IgD-negative memory B cell (primary cell): Measurements from ENCODE around the gene ACP5. TPM values are rescaled to one million over a fixed set of nuclear protein-coding genes. Genes with fewer than 3 reads are reported as not detected.
"Not testable (repeated sequence)": the region's sequence is repeated elsewhere in the genome, so short reads cannot be mapped to it uniquely, and the experiment has no call there.

Source experiments
- H3K27ac Mint-ChIP-seq, 3 donors: one replicate each; pipeline ENCODE4 v1.8.0; 2020 to 2022; ENCODE audit warnings: mild to moderate bottlenecking in 3 of 3, mixed read lengths in 3 of 3, moderate library complexity in 1 of 3
- H3K27me3 Mint-ChIP-seq: one replicate; pipeline ENCODE4 v1.8.0; 2021; ENCODE audit warnings: mixed read lengths
- H3K36me3 Mint-ChIP-seq: one replicate; pipeline ENCODE4 v1.8.0; 2020; ENCODE audit warnings: mild to moderate bottlenecking, mixed read lengths
- H3K4me1 Mint-ChIP-seq, 3 donors: one replicate each; pipeline ENCODE4 v1.8.0; 2020 to 2022; ENCODE audit warnings: mixed read lengths in 3 of 3, mild to moderate bottlenecking in 1 of 3
- H3K4me3 Mint-ChIP-seq, 4 donors: one replicate each; pipeline ENCODE4 v1.8.0; 2020 to 2022; ENCODE audit warnings: mild to moderate bottlenecking in 4 of 4, mixed read lengths in 4 of 4, moderate library complexity in 3 of 4
- H3K9me3 Mint-ChIP-seq, 3 donors: one replicate each; pipeline ENCODE4 v1.8.0; 2020 to 2021; ENCODE audit warnings: mixed read lengths in 3 of 3, mild to moderate bottlenecking in 1 of 3
- polyA plus RNA-seq: library from polyadenylated mRNA; unstranded; fragments of 300-500 nt; fragmentation: Illumina TruSeq; gene quantifications from one replicate; pipeline ENCODE4 v1.2.3, GENCODE V29; 2021

ACP5 gene
- polyA plus RNA-seq, 1 donor from 2014 or later = 109 TPM

GRCh38 chr19:11565649-11565980 is 11.8 kb downstream of the ACP5 start:
- peak overlapping the region in 2 of 3 donors; percentile 65 to 92 for H3K27ac Mint-ChIP-seq
- H3K4me1 Mint-ChIP-seq = peaks cover 34 to 37% (median 35%) of the 10 kb centered on the region in 3 donors
- not testable (repeated sequence) for H3K36me3 Mint-ChIP-seq

GRCh38 chr19:11564082-11564807 is 13.2 kb downstream of the ACP5 start:
- Mint-ChIP-seq H3K27ac (peak overlapping the region; percentile 65 to 92 (median 80)), H3K4me1 (peaks cover 37 to 40% (median 38%) of the 10 kb centered on the region in 3 donors), H3K4me3 (peak overlapping the region in 3 of 4 donors; percentile 25 to 77 (median 67))
- H3K36me3 Mint-ChIP-seq, H3K9me3 Mint-ChIP-seq, H3K27me3 Mint-ChIP-seq: not testable (repeated sequence)

More at GRCh38 chr19:11565649-11565980, 11.8 kb downstream of the ACP5 start:
- H3K9me3 Mint-ChIP-seq, H3K27me3 Mint-ChIP-seq: not testable (repeated sequence)
- peak overlapping the region in 2 of 4 donors; percentile 77 to 82 for H3K4me3 Mint-ChIP-seq

- peaks cover 0 to 2% (median 0%) of the 10 kb centered on the region in 3 donors for H3K9me3 Mint-ChIP-seq
- peak overlapping the region in 2 of 4 donors; percentile 48 to 75 for H3K4me3 Mint-ChIP-seq
- H3K4me1 Mint-ChIP-seq = peaks cover 40 to 44% (median 41%) of the 10 kb centered on the region in 3 donors
Measured at GRCh38 chr19:11563532-11563931, 13.9 kb downstream of the ACP5 start.

GRCh38 chr19:11560404-11561051 is 16.9 kb downstream of the ACP5 start:
- peaks cover 42 to 49% (median 48%) of the 10 kb centered on the region in 3 donors for H3K4me1 Mint-ChIP-seq
- peaks cover 3% of the 10 kb centered on the region for H3K36me3 Mint-ChIP-seq
- no peaks in the 10 kb centered on the region for H3K27me3 Mint-ChIP-seq
- H3K4me3 Mint-ChIP-seq = peak overlapping the region; percentile 89 to 99 (median 96)
- no peaks in the 10 kb centered on the region for H3K9me3 Mint-ChIP-seq
- peak overlapping the region; percentile 84 to 98 (median 90) for H3K27ac Mint-ChIP-seq

More at GRCh38 chr19:11563532-11563931, 13.9 kb downstream of the ACP5 start:
- H3K27ac Mint-ChIP-seq = peak overlapping the region in 2 of 3 donors; percentile 61 to 81
- H3K27me3 Mint-ChIP-seq = no peaks in the 10 kb centered on the region
- peaks cover 5% of the 10 kb centered on the region for H3K36me3 Mint-ChIP-seq

GRCh38 chr19:11558881-11559828 is 18.3 kb downstream of the ACP5 start, which contains the start of gene ELOF1:
Gene ELOF1 (minus strand): TSS chr19:11559230. CDS start chr19:11554347, 4,883 bp downstream.
- Mint-ChIP-seq H3K4me1 (peaks cover 46 to 48% (median 48%) of the 10 kb centered on the region in 3 donors), H3K36me3 (peaks cover 3% of the 10 kb centered on the region), H3K9me3 (no peaks in the 10 kb centered on the region), H3K27ac (peak within 1 kb of the TSS; percentile 90 to 98 (median 91)), H3K27me3 (no peaks in the 10 kb centered on the region), H3K4me3 (peak within 1 kb of the TSS; percentile 92 to 99 (median 99))

GRCh38 chr19:11556634-11557420 is 20.6 kb downstream of the ACP5 start:
- H3K4me1 Mint-ChIP-seq = peaks cover 48 to 52% (median 51%) of the 10 kb centered on the region in 3 donors
- H3K27ac Mint-ChIP-seq = peak overlapping the region in 2 of 3 donors; percentile 16 to 80
- no peaks in the 10 kb centered on the region for H3K9me3 Mint-ChIP-seq
- peak overlapping the region; percentile 54 to 99 (median 72) for H3K4me3 Mint-ChIP-seq
- H3K27me3 Mint-ChIP-seq = no peaks in the 10 kb centered on the region
- H3K36me3 Mint-ChIP-seq = peaks cover 2% of the 10 kb centered on the region

- Mint-ChIP-seq H3K27ac (peak overlapping the region in 2 of 3 donors; percentile 25 to 80), H3K27me3 (no peaks in the 10 kb centered on the region), H3K4me1 (peaks cover 39 to 44% (median 43%) of the 10 kb centered on the region in 3 donors), H3K9me3 (no peaks in the 10 kb centered on the region), H3K4me3 (peak overlapping the region; percentile 18 to 67 (median 46)), H3K36me3 (peaks cover 1% of the 10 kb centered on the region)
Measured at GRCh38 chr19:11555246-11555645, 22.2 kb downstream of the ACP5 start.

GRCh38 chr19:11554160-11554559 is 23.3 kb downstream of the ACP5 start:
- peaks cover 35 to 40% (median 39%) of the 10 kb centered on the region in 3 donors for H3K4me1 Mint-ChIP-seq
- no peaks in the 10 kb centered on the region for H3K27me3 Mint-ChIP-seq
- H3K9me3 Mint-ChIP-seq = no peaks in the 10 kb centered on the region
- no peaks in the 10 kb centered on the region for H3K36me3 Mint-ChIP-seq
- peak overlapping the region; percentile 69 to 92 (median 85) for H3K4me3 Mint-ChIP-seq
- H3K27ac Mint-ChIP-seq = peak overlapping the region; percentile 94 to 97 (median 96)

GRCh38 chr19:11552666-11553372 is 24.6 kb downstream of the ACP5 start:
- no peaks in the 10 kb centered on the region for H3K9me3 Mint-ChIP-seq
- peak overlapping the region in 3 of 4 donors; percentile 67 to 81 (median 79) for H3K4me3 Mint-ChIP-seq
- H3K27ac Mint-ChIP-seq = peak overlapping the region; percentile 85 to 97 (median 89)
- peaks cover 29 to 35% (median 30%) of the 10 kb centered on the region in 3 donors for H3K4me1 Mint-ChIP-seq
- no peaks in the 10 kb centered on the region for H3K36me3 Mint-ChIP-seq
- no peaks in the 10 kb centered on the region for H3K27me3 Mint-ChIP-seq

- no peaks in the 10 kb centered on the region for H3K27me3 Mint-ChIP-seq
- peak overlapping the region in 1 of 4 donors; percentile 45 for H3K4me3 Mint-ChIP-seq
- peak overlapping the region in 2 of 3 donors; percentile 89 to 97 for H3K27ac Mint-ChIP-seq
- H3K36me3 Mint-ChIP-seq = no peaks in the 10 kb centered on the region
- peaks cover 24 to 28% (median 24%) of the 10 kb centered on the region in 3 donors for H3K4me1 Mint-ChIP-seq
- H3K9me3 Mint-ChIP-seq = no peaks in the 10 kb centered on the region
Measured at GRCh38 chr19:11551603-11552235, 25.7 kb downstream of the ACP5 start.

GRCh38 chr19:11550265-11550664 is 27.2 kb downstream of the ACP5 start:
- Mint-ChIP-seq H3K9me3 (no peaks in the 10 kb centered on the region), H3K27me3 (no peaks in the 10 kb centered on the region), H3K36me3 (no peaks in the 10 kb centered on the region), H3K27ac (peak overlapping the region in 2 of 3 donors; percentile 16 to 71), H3K4me1 (peaks cover 16 to 19% (median 17%) of the 10 kb centered on the region in 3 donors), H3K4me3 (no peak overlapping the region)

- Mint-ChIP-seq H3K9me3 (no peaks in the 10 kb centered on the region), H3K4me1 (peaks cover 14 to 17% (median 16%) of the 10 kb centered on the region in 3 donors), H3K36me3 (no peaks in the 10 kb centered on the region), H3K27ac (no peak overlapping the region), H3K27me3 (no peaks in the 10 kb centered on the region), H3K4me3 (no peak overlapping the region)
Measured at GRCh38 chr19:11549386-11549953, 28.0 kb downstream of the ACP5 start.
